Esophagus squamous epithelium (tissue), 4 donors: Measurements from ENCODE around the gene ETV3.

Experiments used
- POLR2A ChIP-seq, 4 donors: fragments of 450-650 bp; IDR thresholded peaks; one replicate each; pipeline ENCODE4 v1.6.1; 2017; ENCODE audit warnings: antibody characterized with exemption in 4 of 4, mild to moderate bottlenecking in 4 of 4, moderate library complexity in 3 of 4
- TF ChIP-seq, protein P1 (sequence below), 6 experiments: fragments of 450-650 bp in 4 of 6; fragments of 200-600 bp in 2 of 6; sonication (generic) in 2 of 6; IDR thresholded peaks; one replicate each; pipeline ENCODE4 v1.5.1; 2016 to 2019; ENCODE audit warnings: antibody characterized with exemption in 6 of 6, mild to moderate bottlenecking in 4 of 6, moderate library complexity in 4 of 6

- no peak for TF ChIP-seq POLR2A (IDR thresholded peaks at IDR 0.05)
- TF ChIP-seq, protein P1, sequence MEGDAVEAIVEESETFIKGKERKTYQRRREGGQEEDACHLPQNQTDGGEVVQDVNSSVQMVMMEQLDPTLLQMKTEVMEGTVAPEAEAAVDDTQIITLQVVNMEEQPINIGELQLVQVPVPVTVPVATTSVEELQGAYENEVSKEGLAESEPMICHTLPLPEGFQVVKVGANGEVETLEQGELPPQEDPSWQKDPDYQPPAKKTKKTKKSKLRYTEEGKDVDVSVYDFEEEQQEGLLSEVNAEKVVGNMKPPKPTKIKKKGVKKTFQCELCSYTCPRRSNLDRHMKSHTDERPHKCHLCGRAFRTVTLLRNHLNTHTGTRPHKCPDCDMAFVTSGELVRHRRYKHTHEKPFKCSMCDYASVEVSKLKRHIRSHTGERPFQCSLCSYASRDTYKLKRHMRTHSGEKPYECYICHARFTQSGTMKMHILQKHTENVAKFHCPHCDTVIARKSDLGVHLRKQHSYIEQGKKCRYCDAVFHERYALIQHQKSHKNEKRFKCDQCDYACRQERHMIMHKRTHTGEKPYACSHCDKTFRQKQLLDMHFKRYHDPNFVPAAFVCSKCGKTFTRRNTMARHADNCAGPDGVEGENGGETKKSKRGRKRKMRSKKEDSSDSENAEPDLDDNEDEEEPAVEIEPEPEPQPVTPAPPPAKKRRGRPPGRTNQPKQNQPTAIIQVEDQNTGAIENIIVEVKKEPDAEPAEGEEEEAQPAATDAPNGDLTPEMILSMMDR (IDR thresholded peaks at IDR 0.05) = no peak
Measured at GRCh38 chr1:157107702-157108101, 30.5 kb downstream of the ETV3 start.
